Measurements from ENCODE around the gene ANLN. TPM values are rescaled to one million over a fixed set of nuclear protein-coding genes. Genes with fewer than 3 reads are reported as not detected.
"Not testable (repeated sequence)": the region's sequence is repeated elsewhere in the genome, so short reads cannot be mapped to it uniquely, and the experiment has no call there.

The ANLN gene
- total RNA-seq, 1 donor from 2014 or later: 2.4 TPM

DNA sequence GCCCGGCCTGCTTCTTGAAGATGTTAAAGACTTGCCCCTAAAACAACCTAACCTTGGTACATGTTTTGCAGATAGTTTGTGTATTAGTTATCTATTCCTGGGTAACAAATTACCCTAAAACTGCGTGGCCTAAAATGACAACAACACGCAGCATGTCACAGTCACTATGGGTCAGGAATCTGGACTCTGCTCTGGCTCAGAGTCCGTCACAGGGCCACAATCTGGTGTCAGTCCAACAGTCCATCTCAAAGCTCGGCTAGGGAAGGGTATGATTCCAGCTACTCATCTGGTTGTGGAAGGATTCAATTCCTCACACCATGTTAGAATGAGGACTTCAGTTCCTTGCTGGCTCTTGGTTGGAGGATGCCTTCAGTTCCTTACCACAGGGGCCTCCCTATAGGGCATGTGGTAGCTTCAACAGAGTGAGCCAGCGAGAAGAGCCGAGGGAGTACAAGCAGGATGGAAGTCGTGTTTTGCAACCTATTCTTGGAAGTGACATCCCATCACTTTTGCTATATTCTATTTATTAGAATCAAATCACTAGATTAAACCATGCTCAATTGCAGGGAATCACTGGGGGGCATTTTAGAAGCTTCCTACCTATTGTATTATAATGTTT is 71.3 kb downstream of the ANLN start:
- no peak for FAIRE-seq
- no peak for TF ChIP-seq CTCF (IDR thresholded peaks at IDR 0.05; ENCODE audit: insufficient read depth, low read length, severe bottlenecking)
- H3K4me3 ChIP-seq (ENCODE audit: low read depth, low read length): no peak overlapping the region
- H3K36me3 ChIP-seq (ENCODE audit: control insufficient read depth, insufficient read depth, low read length): no peaks in the 10 kb centered on the region
- no peak for DNase-seq (ENCODE audit: low read depth)
- no peaks in the 10 kb centered on the region for H3K27me3 ChIP-seq (ENCODE audit: control insufficient read depth, insufficient read depth, low read length)

DNA sequence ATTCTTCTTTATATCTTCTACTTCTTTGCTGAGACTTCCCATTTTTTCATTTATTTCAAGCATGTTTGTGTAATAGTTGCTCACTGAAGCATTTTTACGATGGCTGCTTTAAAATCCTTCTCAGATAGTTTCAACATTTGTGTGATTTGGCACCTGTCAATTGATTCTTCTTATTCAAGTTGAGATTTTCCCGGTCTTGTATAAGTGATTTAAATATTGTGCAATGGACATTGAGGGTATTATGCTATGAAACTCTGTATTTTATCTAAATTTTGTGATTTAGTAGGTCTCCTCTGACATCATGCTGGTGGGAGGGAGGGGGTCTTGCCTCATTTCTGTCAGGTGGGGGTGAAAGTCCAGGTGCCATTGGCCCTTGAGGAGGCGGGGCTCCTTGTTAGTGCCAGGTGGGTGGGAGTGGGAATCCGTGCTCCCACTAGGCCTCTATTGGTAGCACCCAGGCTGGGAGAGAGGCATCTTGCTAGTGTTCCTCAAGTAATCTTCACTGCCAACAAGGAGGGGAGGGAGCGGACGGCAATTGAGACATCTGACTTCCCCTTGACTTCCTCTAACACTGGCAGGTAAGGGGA is 73.0 kb downstream of the ANLN start:
- no peaks in the 10 kb centered on the region for H3K36me3 ChIP-seq (ENCODE audit: control insufficient read depth, insufficient read depth, low read length)
- H3K4me3 ChIP-seq (ENCODE audit: low read depth, low read length): no peak overlapping the region
- DNase-seq (ENCODE audit: low read depth) (no peak), FAIRE-seq (no peak)
- TF ChIP-seq CTCF (IDR thresholded peaks at IDR 0.05; ENCODE audit: insufficient read depth, low read length, severe bottlenecking): no peak
- no peaks in the 10 kb centered on the region for H3K27me3 ChIP-seq (ENCODE audit: control insufficient read depth, insufficient read depth, low read length)

- H3K4me3 ChIP-seq (ENCODE audit: low read depth, low read length): no peak overlapping the region
- no peak for TF ChIP-seq CTCF (IDR thresholded peaks at IDR 0.05; ENCODE audit: insufficient read depth, low read length, severe bottlenecking)
- DNase-seq (ENCODE audit: low read depth): no peak
- H3K36me3 ChIP-seq (ENCODE audit: control insufficient read depth, insufficient read depth, low read length): no peaks in the 10 kb centered on the region
- H3K27me3 ChIP-seq (ENCODE audit: control insufficient read depth, insufficient read depth, low read length): no peaks in the 10 kb centered on the region
- FAIRE-seq: no peak
Measured at GRCh38 chr7:36464271-36464670, 74.6 kb downstream of the ANLN start.

DNA sequence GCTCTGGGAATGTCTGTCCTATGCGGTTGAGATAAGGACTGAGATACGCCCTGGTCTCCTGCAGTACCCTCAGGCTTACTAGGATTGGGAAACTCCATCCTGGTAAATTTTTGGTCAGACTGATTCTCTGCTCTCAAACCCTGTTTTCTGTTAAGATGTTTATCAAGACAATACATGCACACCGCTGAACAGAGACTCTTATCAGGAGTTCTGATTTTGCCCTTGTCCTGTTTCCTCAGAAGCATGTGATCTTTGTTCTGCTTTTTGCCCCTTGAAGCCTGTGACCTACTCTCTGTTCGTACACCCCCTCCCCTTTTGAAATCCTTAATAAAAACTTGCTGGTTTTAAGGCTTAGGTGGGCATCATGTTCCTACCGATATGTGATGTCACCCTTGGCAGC is 76.3 kb downstream of the ANLN start:
- not testable (repeated sequence) for H3K36me3 ChIP-seq (ENCODE audit: control insufficient read depth, insufficient read depth, low read length); H3K4me3 ChIP-seq (ENCODE audit: low read depth, low read length); DNase-seq (ENCODE audit: low read depth); FAIRE-seq; H3K27me3 ChIP-seq (ENCODE audit: control insufficient read depth, insufficient read depth, low read length)

DNA sequence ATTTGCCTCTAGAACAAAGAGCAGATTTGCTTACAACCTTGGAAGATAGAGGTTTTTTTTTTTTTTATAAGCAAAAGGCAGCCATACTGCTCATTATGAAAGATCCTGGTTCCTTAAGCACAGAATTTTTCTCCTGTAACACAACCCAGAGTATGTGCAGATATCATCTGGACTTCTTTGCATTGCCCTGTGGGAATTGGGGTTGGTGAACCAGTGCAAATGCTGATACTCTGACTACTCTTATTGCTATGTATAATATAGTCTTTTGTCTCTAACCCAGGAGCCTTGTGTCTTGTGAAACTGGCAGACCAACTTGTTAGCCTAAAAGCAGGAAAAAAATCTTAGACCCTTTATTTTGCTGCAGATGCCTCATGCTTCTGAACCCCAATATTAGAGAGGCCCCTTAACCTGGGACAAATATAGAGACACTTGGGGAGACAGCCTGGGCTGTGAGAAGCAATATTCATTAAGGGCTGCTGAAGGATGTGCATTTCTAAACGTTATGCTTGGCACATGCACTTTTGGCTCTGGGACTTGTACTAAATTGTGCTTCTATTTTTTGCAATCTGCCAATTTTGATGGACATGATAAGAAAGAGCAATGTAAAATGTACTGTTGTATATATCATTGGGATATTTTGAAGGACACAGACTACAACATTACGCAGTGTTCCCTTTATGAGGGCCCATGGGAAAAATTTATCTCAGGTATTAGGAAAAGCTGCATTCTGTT is 78.9 kb downstream of the ANLN start:
- DNase-seq (ENCODE audit: low read depth) (no peak), FAIRE-seq (no peak)
- no peak overlapping the region for H3K4me3 ChIP-seq (ENCODE audit: low read depth, low read length)
- TF ChIP-seq CTCF (IDR thresholded peaks at IDR 0.05; ENCODE audit: insufficient read depth, low read length, severe bottlenecking): no peak
- H3K36me3 ChIP-seq (ENCODE audit: control insufficient read depth, insufficient read depth, low read length): no peaks in the 10 kb centered on the region
- H3K27me3 ChIP-seq (ENCODE audit: control insufficient read depth, insufficient read depth, low read length): no peaks in the 10 kb centered on the region

DNA sequence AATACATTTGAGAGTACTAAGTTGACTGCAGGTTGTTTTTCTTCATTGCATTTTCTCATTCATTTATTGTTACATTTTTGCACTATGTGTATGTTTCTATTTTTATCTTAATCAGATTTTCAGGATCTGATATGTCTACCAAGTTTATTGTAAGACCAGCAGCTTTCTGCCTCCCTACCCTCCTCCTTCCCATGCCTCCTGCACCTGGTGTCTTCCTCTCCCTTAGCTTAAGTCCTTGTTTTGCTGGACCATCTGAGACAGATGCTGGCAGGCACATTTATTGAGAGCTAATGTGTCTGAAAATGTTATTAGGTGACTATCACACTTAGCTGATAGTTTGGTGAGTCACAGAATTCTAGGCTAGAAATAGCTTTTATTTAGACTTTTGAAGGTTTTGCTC is 79.6 kb downstream of the ANLN start:
- no peak for FAIRE-seq
- H3K4me3 ChIP-seq (ENCODE audit: low read depth, low read length): no peak overlapping the region
- no peaks in the 10 kb centered on the region for H3K27me3 ChIP-seq (ENCODE audit: control insufficient read depth, insufficient read depth, low read length)

More for the DNA sequence above, 79.6 kb downstream of the ANLN start:
- DNase-seq (ENCODE audit: low read depth): no peak
- no peaks in the 10 kb centered on the region for H3K36me3 ChIP-seq (ENCODE audit: control insufficient read depth, insufficient read depth, low read length)
- no peak for TF ChIP-seq CTCF (IDR thresholded peaks at IDR 0.05; ENCODE audit: insufficient read depth, low read length, severe bottlenecking)
